GM12878 (cell line): ENCODE results near the gene SDF4. TPM values are rescaled to one million over a fixed set of nuclear protein-coding genes. Genes with fewer than 3 reads are reported as not detected.

Experiments used
- ATAC-seq: fragments of 200-7000 bp; cut with Tn5 transposase; 3 replicates; pipeline ENCODE4 v1.9.1; 2020; ENCODE audit warnings: mild to moderate bottlenecking, moderate library complexity
- BruUV-seq: library from RNA; stranded (reverse); fragments of 400-500 nt; replicated peaks from 2 replicates; lab custom pipeline; 2021; lab: Mats Ljungman, UMichigan
- CTCF ChIA-PET: fragments of 300-600 bp; sonication (Branson Sonifier 250); formaldehyde crosslinking; extraction: SDS; loops from one replicate; lab custom pipeline; 2021; ENCODE audit warnings: inconsistent platforms; lab: Yijun Ruan, JAX
- POLR2A ChIA-PET: fragments of 350-600 bp; formaldehyde crosslinking; extraction: SDS; loops from one replicate; lab custom pipeline; 2021; ENCODE audit warnings: inconsistent platforms; lab: Charles Lee
- RAD21 ChIA-PET: fragments of 300-600 bp; sonication (Branson Sonifier 250); formaldehyde crosslinking; loops from one replicate; lab custom pipeline; 2023; ENCODE audit warnings: antibody characterized with exemption; ENCODE audit not compliant: unreplicated experiment; lab: Charles Lee
- SMC1A ChIA-PET: fragments of 300-600 bp; sonication (Branson Sonifier 250); formaldehyde crosslinking; loops from one replicate; lab custom pipeline; 2023; ENCODE audit not compliant: unreplicated experiment, uncharacterized antibody; lab: Charles Lee
- DNase-seq: peaks from one replicate; pipeline ENCODE4 v3.0.0-alpha.2; 2011; ENCODE audit warnings: low read depth, low spot score
- FAIRE-seq: peaks from 3 replicates; lab custom pipeline; 2011; peaks lifted over from hg19 to GRCh38; lab: Jason Lieb, UNC
- H2AFZ ChIP-seq: 2 replicates; pipeline ENCODE4 v1.6.0; 2011; ENCODE audit warnings: low read depth, low read length, control low read depth; ENCODE audit not compliant: control insufficient read depth
- H3K27ac ChIP-seq: 2 replicates; pipeline ENCODE4 v1.5.1; 2011; ENCODE audit warnings: control low read depth; ENCODE audit not compliant: control insufficient read depth, insufficient read depth
- H3K27me3 ChIP-seq, 2 experiments: replicated peaks in 1 of 2; 2 replicates each; pipeline versions ENCODE4 v1.6.0 to v1.6.1; 2011; ENCODE audit warnings: low read length in 1 of 2; ENCODE audit not compliant: control insufficient read depth in 2 of 2, insufficient read depth in 2 of 2
- H3K36me3 ChIP-seq, 2 experiments: 2 replicates each; pipeline ENCODE4 v1.5.1; 2011; ENCODE audit warnings: low read length in 1 of 2; ENCODE audit not compliant: control insufficient read depth in 2 of 2, insufficient read depth in 2 of 2
- H3K4me1 ChIP-seq: 2 replicates; pipeline ENCODE4 v1.6.1; 2011; ENCODE audit warnings: mild to moderate bottlenecking, low read length, moderate library complexity, mixed read lengths; ENCODE audit not compliant: control insufficient read depth, insufficient read depth
- H3K4me2 ChIP-seq: 2 replicates; pipeline ENCODE4 v1.6.0; 2011; ENCODE audit warnings: control low read depth; ENCODE audit not compliant: control insufficient read depth, insufficient read depth
- H3K4me3 ChIP-seq: fragments of 200-600 bp; sonication (generic); 2 replicates; pipeline ENCODE4 v1.5.1; 2016
- H3K79me2 ChIP-seq: 2 replicates; pipeline ENCODE4 v1.6.0; 2011; ENCODE audit warnings: low read length; ENCODE audit not compliant: control insufficient read depth, insufficient read depth
- H3K9ac ChIP-seq: 2 replicates; pipeline ENCODE4 v1.8.0; 2011; ENCODE audit warnings: low read length, control low read depth, mixed read lengths; ENCODE audit not compliant: control insufficient read depth, insufficient read depth
- H3K9me3 ChIP-seq: replicated peaks from 3 replicates; pipeline ENCODE4 v1.5.1; 2011; ENCODE audit warnings: mild to moderate bottlenecking, low read length; ENCODE audit not compliant: control insufficient read depth, insufficient read depth
- H4K20me1 ChIP-seq: 2 replicates; pipeline ENCODE4 v1.6.0; 2011; ENCODE audit not compliant: control insufficient read depth, insufficient read depth
- IKZF2 ChIP-seq, 2 experiments: fragments of 450-650 bp; IDR thresholded peaks; 2 replicates each; pipeline ENCODE4 v1.6.1; 2017; ENCODE audit warnings: mild to moderate bottlenecking in 2 of 2, moderate library complexity in 2 of 2
- KAT2A ChIP-seq: conservative IDR thresholded peaks from 2 replicates; pipeline ENCODE4 v1.6.1; 2011; ENCODE audit warnings: low read depth, low read length; ENCODE audit not compliant: control insufficient read depth
- LARP7 ChIP-seq: fragments of 450-650 bp; IDR thresholded peaks from 2 replicates; pipeline ENCODE4 v1.6.1; 2017; ENCODE audit warnings: mild to moderate bottlenecking
- MXI1 ChIP-seq: fragments of 150-350 bp; IDR thresholded peaks from 2 replicates; pipeline ENCODE4 v1.6.1; 2011; ENCODE audit warnings: low read depth, mild to moderate bottlenecking, inconsistent platforms, low read length, improper control_type of control experiment
- PML ChIP-seq: IDR thresholded peaks from 2 replicates; pipeline ENCODE4 v1.6.1; 2012; ENCODE audit warnings: low read length, inconsistent platforms
- SIN3A ChIP-seq: IDR thresholded peaks from 2 replicates; pipeline ENCODE4 v1.6.1; 2012; ENCODE audit warnings: low read depth, low read length, improper control_type of control experiment
- WGBS: methylation state at CpG from one replicate; pipeline ENCODE4 v1.1.6; 2016; ENCODE audit warnings: low lambda C conversion rate; ENCODE audit not compliant: insufficient replicate concordance, insufficient coverage; ENCODE audit errors: missing lambda C conversion rate; 5-methylcytosine and 5-hydroxymethylcytosine counted together
- in situ Hi-C: fragments of 300-500 bp; cut with MboI; formaldehyde crosslinking; loops from 9 replicates; pipeline ENCODE4 v1.14.3; 2018; ENCODE audit warnings: mixed read lengths
- intact Hi-C: fragments of 100-400 bp; cut with micrococcal nuclease; formaldehyde crosslinking; loops from one replicate; pipeline ENCODE4 v1.14.2; 2022; ENCODE audit not compliant: unreplicated experiment
- polyA plus RNA-seq, 11 experiments: library from polyadenylated mRNA; depleted of rRNA in 4 of 11; unstranded in 6 of 11; stranded (reverse) in 5 of 11; fragments of >200 nt; fragmentation: Nextera tagmentation in 4 of 11; fragmentation: Illumina TruSeq in 1 of 11; extraction: Ambion mirVana in 4 of 11; extraction: Trizol in 1 of 11; gene quantifications; 1 replicate in 1 of 11; 2 replicates in 10 of 11; pipeline versions ENCODE4 v1.2.1 to v1.2.3, GENCODE V29; 2011 to 2016; ENCODE audit warnings: inconsistent platforms in 2 of 11, missing spikeins in 2 of 11, low read depth in 1 of 11
- total RNA-seq, 4 experiments: library from RNA; depleted of rRNA in 3 of 4; stranded (reverse); fragments of >200 nt in 3 of 4; fragmentation: Illumina TruSeq in 1 of 4; extraction: Trizol in 1 of 4; gene quantifications; 2 replicates each; pipeline versions ENCODE4 v1.2.1 to v1.2.3, GENCODE V29; 2013 to 2021
- TF ChIP-seq, protein P1 (sequence below): fragments of 450-650 bp; IDR thresholded peaks from 2 replicates; pipeline ENCODE4 v1.6.1; 2017; ENCODE audit warnings: low read depth, mild to moderate bottlenecking, moderate library complexity
- TF ChIP-seq, protein P2 (sequence below): fragments of 450-650 bp; IDR thresholded peaks from 2 replicates; pipeline ENCODE4 v1.6.1; 2018; ENCODE audit warnings: borderline replicate concordance, mild to moderate bottlenecking; ENCODE audit not compliant: partially characterized antibody
- TF ChIP-seq, protein P3 (sequence below): fragments of 450-650 bp; IDR thresholded peaks from 2 replicates; pipeline ENCODE4 v1.6.1; 2016; ENCODE audit warnings: mild to moderate bottlenecking

SDF4 gene
- total and polyA plus RNA-seq, 10 of the 15 experiments (the other 5 are each of a cell fraction or from before 2014, with no cell fraction given): 0.44 to 97.2 (median 40.2) TPM

DNA sequence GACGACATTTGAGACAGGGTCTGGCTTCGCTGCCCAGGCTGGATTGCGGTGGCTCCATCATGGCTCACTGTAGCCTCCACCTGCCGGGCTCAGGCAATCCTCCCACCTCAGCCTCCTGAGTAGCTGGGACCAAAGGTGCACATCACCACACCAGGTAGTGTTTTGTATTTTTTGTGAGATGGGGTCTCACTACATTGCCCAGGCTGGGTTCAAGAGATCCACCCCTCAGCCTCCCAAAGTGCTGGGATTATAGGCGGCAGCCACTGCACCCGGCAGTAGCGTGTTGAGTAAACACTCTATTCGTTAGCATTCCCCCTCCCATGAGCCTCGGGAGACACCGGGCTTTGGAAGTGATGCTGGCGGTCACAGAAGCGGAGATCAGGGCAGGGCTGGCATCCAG lies 21.5 kb upstream of the SDF4 start:
- CTCF ChIA-PET: interaction anchor here (4.0 kb wide), 1 partner anchor 131 kb away, joined by 100 read pairs; no protein-coding TSS in a partner anchor
- H3K4me3 ChIP-seq: no peak overlapping the region
- POLR2A ChIA-PET: no interaction called here
- intact Hi-C loops: no loop called here
- H3K79me2 ChIP-seq: no peaks in the 10 kb centered on the region
- TF ChIP-seq PML: no peak
- TF ChIP-seq, all 136 proteins: peak for 0
- H3K27ac ChIP-seq: no peak overlapping the region
- ChIA-PET RAD21 (interaction anchor here (4.0 kb wide), 1 partner anchor 133 kb away, joined by 92 read pairs; no protein-coding TSS in a partner anchor), SMC1A (no interaction called here)
- no peak overlapping the region for H2AFZ ChIP-seq
- no peak overlapping the region for H3K9ac ChIP-seq
- ATAC-seq (no peak), FAIRE-seq (no peak), DNase-seq (no peak)
- H3K36me3 ChIP-seq: peaks cover 3 to 9% of the 10 kb centered on the region in 2 experiments; a peak in 3 of 4 replicates
- in situ Hi-C loops: loop anchor here (5.0 kb wide), 1 partner anchor 136 kb away; the partner anchor contains the start of gene C1orf159
- WGBS: 93% methylated on average over 12 of the region's 12 CpGs
- H4K20me1 ChIP-seq: no peaks in the 10 kb centered on the region
- H3K27me3 ChIP-seq: no peaks in the 10 kb centered on the region
- no TSS peak for BruUV-seq
- no peak overlapping the region for H3K4me2 ChIP-seq
- H3K4me1 ChIP-seq: peaks cover 12% of the 10 kb centered on the region
- no peaks in the 10 kb centered on the region for H3K9me3 ChIP-seq

DNA sequence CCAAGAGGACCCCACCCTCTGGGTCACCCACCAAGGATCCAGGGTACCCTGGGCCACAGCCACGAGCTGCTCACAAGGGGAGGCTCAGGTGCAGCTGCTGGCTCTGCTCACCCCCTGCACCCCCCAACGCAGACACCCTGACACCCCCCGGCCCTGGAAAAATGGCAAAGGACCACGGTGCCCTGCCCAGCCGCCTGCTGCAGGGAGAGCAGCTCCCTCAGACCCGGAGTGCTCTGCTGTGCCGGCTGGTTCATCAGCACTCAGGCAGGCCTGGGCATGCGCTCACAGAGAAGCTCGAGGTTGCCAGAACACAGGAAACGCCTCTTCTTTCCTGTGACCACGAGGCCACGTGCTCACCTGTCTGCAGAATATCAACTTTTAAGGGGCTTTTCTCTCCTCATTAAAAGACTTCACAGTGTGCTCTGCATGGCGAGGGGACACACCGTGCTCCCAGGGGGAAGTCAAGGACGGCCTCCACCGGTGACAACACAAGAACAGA lies 19.0 kb upstream of the SDF4 start:
- WGBS: 6% methylated on average over 16 of the region's 16 CpGs
- in situ Hi-C loops: loop anchor here (5.0 kb wide), 1 partner anchor 134 kb away; the partner anchor contains the start of gene C1orf159
- peak; percentile 85 for FAIRE-seq
- ChIA-PET POLR2A (interaction anchor here (0.6 to 2.3 kb wide), 18 partner anchors 9 to 238 kb away, joined by 3 to 19 read pairs (median 4); partner anchors contain the start of genes AURKAIP1, ISG15, TNFRSF18 and UBE2J2), RAD21 (interaction anchor here (0.7 to 4.0 kb wide), 23 partner anchors 10 to 237 kb away, joined by 3 to 92 read pairs (median 5); partner anchors contain the start of genes C1orf159 and ISG15), CTCF (interaction anchor here (0.7 to 4.0 kb wide), 22 partner anchors 10 to 237 kb away, joined by 3 to 100 read pairs (median 4); partner anchors contain the start of genes B3GALT6, ISG15, SDF4 and UBE2J2), SMC1A (interaction anchor here (0.7 to 2.8 kb wide), 15 partner anchors 10 to 346 kb away, joined by 3 to 36 read pairs (median 4); no protein-coding TSS in a partner anchor)
- Histone ChIP-seq H3K79me2 (no peaks in the 10 kb centered on the region), H3K4me1 (peaks cover 12% of the 10 kb centered on the region), H3K27me3 (peaks cover 1 to 5% of the 10 kb centered on the region in 2 experiments; a peak in 3 of 4 replicates), H3K9me3 (no peaks in the 10 kb centered on the region), H2AFZ (no peak overlapping the region; the same call in 1 of the 2 replicates), H4K20me1 (no peaks in the 10 kb centered on the region), H3K4me2 (peak overlapping the region; percentile 3), H3K36me3 (peaks cover 0 to 9% of the 10 kb centered on the region in 2 experiments; a peak in 3 of 4 replicates), H3K4me3 (no peak overlapping the region), H3K9ac (peak overlapping the region; percentile 57), H3K27ac (peak overlapping the region; percentile 82)
- intact Hi-C loops: loop anchor here (1.0 kb wide), 1 partner anchor 129 kb away; no protein-coding TSS in a partner anchor
- DNase-seq: peak; percentile 53
- ATAC-seq: peak; percentile 97
- no TSS peak for BruUV-seq
- TF ChIP-seq SIN3A: no peak
- TF ChIP-seq, protein P1, sequence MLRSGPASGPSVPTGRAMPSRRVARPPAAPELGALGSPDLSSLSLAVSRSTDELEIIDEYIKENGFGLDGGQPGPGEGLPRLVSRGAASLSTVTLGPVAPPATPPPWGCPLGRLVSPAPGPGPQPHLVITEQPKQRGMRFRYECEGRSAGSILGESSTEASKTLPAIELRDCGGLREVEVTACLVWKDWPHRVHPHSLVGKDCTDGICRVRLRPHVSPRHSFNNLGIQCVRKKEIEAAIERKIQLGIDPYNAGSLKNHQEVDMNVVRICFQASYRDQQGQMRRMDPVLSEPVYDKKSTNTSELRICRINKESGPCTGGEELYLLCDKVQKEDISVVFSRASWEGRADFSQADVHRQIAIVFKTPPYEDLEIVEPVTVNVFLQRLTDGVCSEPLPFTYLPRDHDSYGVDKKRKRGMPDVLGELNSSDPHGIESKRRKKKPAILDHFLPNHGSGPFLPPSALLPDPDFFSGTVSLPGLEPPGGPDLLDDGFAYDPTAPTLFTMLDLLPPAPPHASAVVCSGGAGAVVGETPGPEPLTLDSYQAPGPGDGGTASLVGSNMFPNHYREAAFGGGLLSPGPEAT: peak; percentile 76
- peak; percentile 89 for TF ChIP-seq MXI1
- TF ChIP-seq KAT2A: no peak
- TF ChIP-seq IKZF2 (IDR thresholded peaks at IDR 0.05): peak in 1 of 2 experiments; percentile 26; a peak in 2 of 4 replicates
- no peak for TF ChIP-seq LARP7
- TF ChIP-seq, protein P2, sequence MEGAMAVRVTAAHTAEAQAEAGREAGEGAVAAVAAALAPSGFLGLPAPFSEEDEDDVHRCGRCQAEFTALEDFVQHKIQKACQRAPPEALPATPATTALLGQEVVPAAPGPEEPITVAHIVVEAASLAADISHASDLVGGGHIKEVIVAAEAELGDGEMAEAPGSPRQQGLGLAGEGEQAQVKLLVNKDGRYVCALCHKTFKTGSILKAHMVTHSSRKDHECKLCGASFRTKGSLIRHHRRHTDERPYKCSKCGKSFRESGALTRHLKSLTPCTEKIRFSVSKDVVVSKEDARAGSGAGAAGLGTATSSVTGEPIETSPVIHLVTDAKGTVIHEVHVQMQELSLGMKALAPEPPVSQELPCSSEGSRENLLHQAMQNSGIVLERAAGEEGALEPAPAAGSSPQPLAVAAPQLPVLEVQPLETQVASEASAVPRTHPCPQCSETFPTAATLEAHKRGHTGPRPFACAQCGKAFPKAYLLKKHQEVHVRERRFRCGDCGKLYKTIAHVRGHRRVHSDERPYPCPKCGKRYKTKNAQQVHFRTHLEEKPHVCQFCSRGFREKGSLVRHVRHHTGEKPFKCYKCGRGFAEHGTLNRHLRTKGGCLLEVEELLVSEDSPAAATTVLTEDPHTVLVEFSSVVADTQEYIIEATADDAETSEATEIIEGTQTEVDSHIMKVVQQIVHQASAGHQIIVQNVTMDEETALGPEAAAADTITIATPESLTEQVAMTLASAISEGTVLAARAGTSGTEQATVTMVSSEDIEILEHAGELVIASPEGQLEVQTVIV: no peak
- TF ChIP-seq, protein P3, sequence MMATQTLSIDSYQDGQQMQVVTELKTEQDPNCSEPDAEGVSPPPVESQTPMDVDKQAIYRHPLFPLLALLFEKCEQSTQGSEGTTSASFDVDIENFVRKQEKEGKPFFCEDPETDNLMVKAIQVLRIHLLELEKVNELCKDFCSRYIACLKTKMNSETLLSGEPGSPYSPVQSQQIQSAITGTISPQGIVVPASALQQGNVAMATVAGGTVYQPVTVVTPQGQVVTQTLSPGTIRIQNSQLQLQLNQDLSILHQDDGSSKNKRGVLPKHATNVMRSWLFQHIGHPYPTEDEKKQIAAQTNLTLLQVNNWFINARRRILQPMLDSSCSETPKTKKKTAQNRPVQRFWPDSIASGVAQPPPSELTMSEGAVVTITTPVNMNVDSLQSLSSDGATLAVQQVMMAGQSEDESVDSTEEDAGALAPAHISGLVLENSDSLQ: peak; percentile 72
